IMR-90 (cell line): Measurements from ENCODE around the gene CEP295NL. TPM values are rescaled to one million over a fixed set of nuclear protein-coding genes. Genes with fewer than 3 reads are reported as not detected.
"Not testable (repeated sequence)": the region's sequence is repeated elsewhere in the genome, so short reads cannot be mapped to it uniquely, and the experiment has no call there.

Experiments
- ATAC-seq: fragments of 200-7000 bp; cut with Tn5 transposase; 2 replicates; pipeline ENCODE4 v1.9.1; 2020; ENCODE audit warnings: low read depth, mild to moderate bottlenecking, moderate library complexity
- BruUV-seq: library from RNA; stranded (reverse); fragments of 400-500 nt; replicated peaks from 2 replicates; lab custom pipeline; 2021; lab: Mats Ljungman, UMichigan
- CTCF ChIA-PET: fragments of 300-600 bp; formaldehyde crosslinking; extraction: SDS; loops from one replicate; lab custom pipeline; 2021; ENCODE audit warnings: antibody characterized with exemption; lab: Yijun Ruan, JAX
- POLR2A ChIA-PET: fragments of 300-600 bp; sonication (Branson Sonifier 250); formaldehyde crosslinking; loops from one replicate; lab custom pipeline; 2022; ENCODE audit warnings: antibody characterized with exemption; ENCODE audit not compliant: unreplicated experiment; lab: Charles Lee
- DNase-seq: peaks from one replicate; pipeline ENCODE4 v3.0.0; 2013
- H2AFZ ChIP-seq: replicated peaks from 2 replicates; pipeline ENCODE3; 2013; ENCODE audit warnings: low read length, mild to moderate bottlenecking; ENCODE audit not compliant: poor library complexity
- H2AK5ac ChIP-seq: 2 replicates; pipeline ENCODE4 v1.6.1; 2013; ENCODE audit warnings: low read depth, low read length, inconsistent platforms
- H2AK9ac ChIP-seq: replicated peaks from 2 replicates; pipeline ENCODE3; 2013; ENCODE audit warnings: mild to moderate bottlenecking, low read depth, low read length, moderate library complexity; ENCODE audit not compliant: poor library complexity
- H2BK120ac ChIP-seq: 2 replicates; pipeline ENCODE4 v1.6.1; 2013; ENCODE audit warnings: low read depth, low read length, inconsistent platforms
- H2BK15ac ChIP-seq: 3 replicates; pipeline ENCODE4 v1.6.1; 2013; ENCODE audit warnings: low read depth, low read length, inconsistent platforms
- H2BK20ac ChIP-seq: 2 replicates; pipeline ENCODE4 v1.6.1; 2013; ENCODE audit warnings: low read depth, mild to moderate bottlenecking, inconsistent platforms, low read length, moderate library complexity
- H2BK5ac ChIP-seq: 2 replicates; pipeline ENCODE4 v1.6.1; 2013; ENCODE audit warnings: mild to moderate bottlenecking, low read depth, low read length, inconsistent platforms; ENCODE audit not compliant: poor library complexity, severe bottlenecking
- H3K14ac ChIP-seq: replicated peaks from 2 replicates; pipeline ENCODE4 v1.6.1; 2013; ENCODE audit warnings: low read depth, low read length, inconsistent platforms
- H3K18ac ChIP-seq: 2 replicates; pipeline ENCODE4 v1.6.1; 2013; ENCODE audit warnings: low read depth, low read length, control low read depth
- H3K23ac ChIP-seq: 2 replicates; pipeline ENCODE4 v1.6.1; 2013; ENCODE audit warnings: low read depth, low read length, inconsistent platforms
- H3K27ac ChIP-seq: 2 replicates; pipeline ENCODE4 v1.5.1; 2013; ENCODE audit warnings: mild to moderate bottlenecking, control low read depth, low read length; ENCODE audit not compliant: insufficient read depth
- H3K27me3 ChIP-seq: 2 replicates; pipeline ENCODE4 v1.6.1; 2013; ENCODE audit warnings: low read length; ENCODE audit not compliant: control insufficient read depth, insufficient read depth
- H3K36me3 ChIP-seq: 2 replicates; pipeline ENCODE4 v1.6.1; 2013; ENCODE audit warnings: low read length, mixed read lengths; ENCODE audit not compliant: control insufficient read depth, insufficient read depth
- H3K4ac ChIP-seq: 2 replicates; pipeline ENCODE4 v1.6.1; 2013; ENCODE audit warnings: low read depth, low read length, inconsistent platforms
- H3K4me1 ChIP-seq: 2 replicates; pipeline ENCODE4 v1.6.1; 2013; ENCODE audit warnings: low read length, mixed read lengths; ENCODE audit not compliant: control insufficient read depth, insufficient read depth
- H3K4me2 ChIP-seq: 2 replicates; pipeline ENCODE4 v1.6.1; 2013; ENCODE audit warnings: low read depth, mild to moderate bottlenecking, control low read depth, low read length, moderate library complexity
- H3K4me3 ChIP-seq: 2 replicates; pipeline ENCODE4 v1.5.1; 2013; ENCODE audit warnings: low read depth, mild to moderate bottlenecking, control low read depth, low read length, moderate library complexity; ENCODE audit not compliant: insufficient read depth
- H3K56ac ChIP-seq: 2 replicates; pipeline ENCODE4 v1.6.1; 2013; ENCODE audit warnings: low read length, inconsistent platforms; ENCODE audit not compliant: insufficient read depth; ENCODE audit errors: extremely low read depth
- H3K79me1 ChIP-seq, 2 experiments: 2 replicates each; pipeline ENCODE4 v1.6.1; 2013; ENCODE audit warnings: low read length in 2 of 2, inconsistent platforms in 1 of 2, low read depth in 1 of 2
- H3K9ac ChIP-seq: 2 replicates; pipeline ENCODE4 v1.6.1; 2013; ENCODE audit warnings: low read depth, low read length, control low read depth
- H3K9me1 ChIP-seq: 2 replicates; pipeline ENCODE4 v1.6.1; 2013; ENCODE audit warnings: low read length, inconsistent platforms; ENCODE audit not compliant: insufficient read depth
- H3K9me3 ChIP-seq: 2 replicates; pipeline ENCODE4 v1.6.1; 2013; ENCODE audit warnings: low read length; ENCODE audit not compliant: control insufficient read depth, insufficient read depth
- H4K20me1 ChIP-seq: 2 replicates; pipeline ENCODE4 v1.6.1; 2013; ENCODE audit warnings: low read length, inconsistent platforms; ENCODE audit not compliant: insufficient read depth
- H4K5ac ChIP-seq: 2 replicates; pipeline ENCODE4 v1.6.1; 2013; ENCODE audit warnings: mild to moderate bottlenecking, low read depth, low read length, control low read depth
- H4K8ac ChIP-seq, 2 experiments: 2 replicates each; pipeline ENCODE4 v1.6.1; 2013; ENCODE audit warnings: low read depth in 2 of 2, low read length in 2 of 2, control low read depth in 1 of 2, inconsistent platforms in 1 of 2
- H4K91ac ChIP-seq: 2 replicates; pipeline ENCODE4 v1.6.1; 2013; ENCODE audit warnings: low read depth, low read length, inconsistent platforms; ENCODE audit not compliant: insufficient read depth
- BHLHE40 ChIP-seq: fragments of 150-350 bp; IDR thresholded peaks from 2 replicates; pipeline ENCODE4 v1.6.1; 2016; ENCODE audit warnings: mild to moderate bottlenecking, low read depth, low read length
- POLR2A ChIP-seq: IDR thresholded peaks from 2 replicates; pipeline ENCODE4 v1.6.1; 2012; ENCODE audit warnings: mild to moderate bottlenecking, low read depth, low read length
- RAD21 ChIP-seq: IDR thresholded peaks from 2 replicates; pipeline ENCODE4 v1.6.1; 2012; ENCODE audit warnings: low read length, improper control_type of control experiment
- RFX5 ChIP-seq: IDR thresholded peaks from 2 replicates; pipeline ENCODE4 v1.8.0; 2012; ENCODE audit warnings: low read depth, mild to moderate bottlenecking, low read length, moderate library complexity
- WGBS, 2 experiments: methylation state at CpG; one replicate each; pipeline versions ENCODE4 v1.1.5 to v1.1.7; 2013; ENCODE audit warnings: missing lambda C conversion rate in 2 of 2; ENCODE audit not compliant: insufficient read length in 1 of 2; ENCODE audit errors: extremely low coverage in 2 of 2; 5-methylcytosine and 5-hydroxymethylcytosine counted together
- dilution Hi-C: fragments of 300-500 bp; cut with HindIII; formaldehyde crosslinking; loops from one replicate; pipeline ENCODE4 v1.14.3; 2018; ENCODE audit warnings: low sequenced_read_pairs; ENCODE audit not compliant: unreplicated experiment
- in situ Hi-C: fragments of 300-500 bp; cut with MboI; formaldehyde crosslinking; loops from 3 replicates; pipeline ENCODE4 v1.14.3; 2019; ENCODE audit warnings: low sequenced_read_pairs, inconsistent platforms, mixed read lengths
- intact Hi-C: fragments of 100-400 bp; cut with micrococcal nuclease; formaldehyde crosslinking; loops from 2 replicates; pipeline ENCODE4 v1.10.0; 2022
- polyA plus RNA-seq, 3 experiments: library from polyadenylated mRNA; depleted of rRNA; stranded (reverse); fragments of >200 nt; gene quantifications; 2 replicates each; pipeline ENCODE4 v1.2.3, GENCODE V29; 2012; ENCODE audit warnings: low replicate concordance in 1 of 3
- total RNA-seq: library from RNA; depleted of rRNA; stranded (reverse); fragments of >200 nt; gene quantifications from 2 replicates; pipeline ENCODE4 v1.2.3, GENCODE V29; 2012

The CEP295NL gene
- total and polyA plus RNA-seq, 2 of the 4 experiments (the other 2 are of a cell fraction): 0.31 to 0.72 TPM

GRCh38 chr17:78904371-78904770, 1.4 kb upstream of the CEP295NL start:
- Histone ChIP-seq H2BK120ac (no peak overlapping the region), H3K4me3 (no peak overlapping the region), H3K14ac (0 out of 2 replicates have a peak overlapping the region, but pooled peaks have one; percentile 9), H3K9me1 (peaks cover 45% of the 10 kb centered on the region), H3K27ac (no peak overlapping the region), H3K36me3 (peaks cover 29% of the 10 kb centered on the region), H3K23ac (no peak overlapping the region), H3K56ac (no peak overlapping the region), H4K91ac (no peak overlapping the region), H3K18ac (no peak overlapping the region), H2AFZ (no peak overlapping the region), H4K8ac (no peak overlapping the region), H3K4me2 (no peak overlapping the region), H4K20me1 (peaks cover 94% of the 10 kb centered on the region), H3K4me1 (peaks cover 11% of the 10 kb centered on the region), H2BK15ac (no peak overlapping the region), H3K9ac (no peak overlapping the region), H2BK5ac (no peak overlapping the region), H2AK9ac (no peak overlapping the region), H3K27me3 (no peaks in the 10 kb centered on the region), H3K4ac (no peak overlapping the region), H3K79me1 (peaks cover 33 to 91% of the 10 kb centered on the region in 2 experiments), H2BK20ac (no peak overlapping the region), H3K9me3 (no peaks in the 10 kb centered on the region), H2AK5ac (no peak overlapping the region), H4K5ac (no peak overlapping the region)
- TF ChIP-seq POLR2A (no peak), BHLHE40 (0 out of 2 replicates have a peak, but pooled peaks have one; percentile 13), RFX5 (no peak), RAD21 (no peak)
- intact Hi-C loops (no loop called here), in situ Hi-C loops (no loop called here), dilution Hi-C loops (no loop called here)
- DNase-seq (no peak), ATAC-seq (no peak)
- ChIA-PET CTCF (interaction anchor here (0.6 kb wide), 1 partner anchor 10 kb away, joined by 4 read pairs; no protein-coding TSS in a partner anchor), POLR2A (no interaction called here)
- BruUV-seq: no TSS peak
- WGBS, 2 experiments: 76% methylated on average over 3 of the region's 9 CpGs; no CpG with 5 or more reads in 1 of the 2 experiments

- H2AK9ac ChIP-seq, H2BK120ac ChIP-seq, H2BK20ac ChIP-seq, H2BK15ac ChIP-seq, H2AFZ ChIP-seq, dilution Hi-C loops, H3K4me2 ChIP-seq, intact Hi-C loops, POLR2A ChIA-PET, ATAC-seq, H4K5ac ChIP-seq, DNase-seq, H3K14ac ChIP-seq, H3K9me3 ChIP-seq, H3K27me3 ChIP-seq, H3K18ac ChIP-seq, H4K91ac ChIP-seq, H3K4ac ChIP-seq, in situ Hi-C loops, H3K9ac ChIP-seq, H3K23ac ChIP-seq, H2BK5ac ChIP-seq, H3K56ac ChIP-seq, H3K27ac ChIP-seq, BruUV-seq, H3K4me3 ChIP-seq, CTCF ChIA-PET, H2AK5ac ChIP-seq, H4K8ac ChIP-seq: not testable (repeated sequence)
- Histone ChIP-seq H4K20me1 (peaks cover 94% of the 10 kb centered on the region), H3K36me3 (peaks cover 41% of the 10 kb centered on the region), H3K4me1 (peaks cover 21% of the 10 kb centered on the region), H3K9me1 (peaks cover 45% of the 10 kb centered on the region), H3K79me1 (peaks cover 30 to 89% of the 10 kb centered on the region in 2 experiments)
- WGBS, 2 experiments: 100% methylated on average over 4 of the region's 8 CpGs; no CpG with 5 or more reads in 1 of the 2 experiments
Measured at GRCh38 chr17:78902231-78902630, 770 bp downstream of the CEP295NL start.
